ENCODE measurements around the gene ALG12. TPM values are rescaled to one million over a fixed set of nuclear protein-coding genes. Genes with fewer than 3 reads are reported as not detected.

Gene ALG12
- total RNA-seq, 2 donors from 2014 or later, result 13.7 to 15.4 TPM

- Mint-ChIP-seq H3K27ac (no peak overlapping the region), H3K36me3 (ENCODE audit: low read depth) (no peaks in the 10 kb centered on the region), H3K4me1 (peaks cover 5% of the 10 kb centered on the region), H3K27me3 (no peaks in the 10 kb centered on the region), H3K4me3 (no peak overlapping the region)
- no peak for DNase-seq
- no peaks in the 10 kb centered on the region for H3K9me3 ChIP-seq (ENCODE audit: control insufficient read depth, low read length, poor library complexity, severe bottlenecking)
- ATAC-seq, result no peak
Observed at GRCh38 chr22:49954354-49954753, 36.1 kb upstream of the ALG12 start.

GRCh38 chr22:49953680-49954344, 35.6 kb upstream of the ALG12 start:
- H3K4me1 Mint-ChIP-seq, result peaks cover under 1% of the 10 kb centered on the region
- H3K36me3 Mint-ChIP-seq (ENCODE audit: low read depth), result no peaks in the 10 kb centered on the region
- ATAC-seq (no peak), DNase-seq (no peak)
- no peaks in the 10 kb centered on the region for H3K9me3 ChIP-seq (ENCODE audit: control insufficient read depth, low read length, poor library complexity, severe bottlenecking)
- H3K27ac Mint-ChIP-seq, result no peak overlapping the region
- no peaks in the 10 kb centered on the region for H3K27me3 Mint-ChIP-seq
- no peak overlapping the region for H3K4me3 Mint-ChIP-seq

- DNase-seq (no peak), ATAC-seq (no peak)
- Mint-ChIP-seq H3K27me3 (no peaks in the 10 kb centered on the region), H3K4me1 (no peaks in the 10 kb centered on the region), H3K27ac (no peak overlapping the region), H3K36me3 (ENCODE audit: low read depth) (no peaks in the 10 kb centered on the region), H3K4me3 (no peak overlapping the region)
- H3K9me3 ChIP-seq (ENCODE audit: control insufficient read depth, low read length, poor library complexity, severe bottlenecking), result no peaks in the 10 kb centered on the region
Observed at GRCh38 chr22:49953027-49953679, 34.9 kb upstream of the ALG12 start.

- no peaks in the 10 kb centered on the region for H3K4me1 Mint-ChIP-seq
- H3K36me3 Mint-ChIP-seq (ENCODE audit: low read depth), result no peaks in the 10 kb centered on the region
- DNase-seq (no peak), ATAC-seq (no peak)
- H3K27me3 Mint-ChIP-seq, result no peaks in the 10 kb centered on the region
- no peaks in the 10 kb centered on the region for H3K9me3 ChIP-seq (ENCODE audit: control insufficient read depth, low read length, poor library complexity, severe bottlenecking)
- no peak overlapping the region for H3K4me3 Mint-ChIP-seq
- no peak overlapping the region for H3K27ac Mint-ChIP-seq
Observed at GRCh38 chr22:49951986-49952896, 34.0 kb upstream of the ALG12 start.

- no peaks in the 10 kb centered on the region for H3K4me1 Mint-ChIP-seq
- no peaks in the 10 kb centered on the region for H3K9me3 ChIP-seq (ENCODE audit: control insufficient read depth, low read length, poor library complexity, severe bottlenecking)
- no peak for ATAC-seq
Observed at GRCh38 chr22:49951678-49951985, 33.4 kb upstream of the ALG12 start.

GRCh38 chr22:49951000-49951677, 32.9 kb upstream of the ALG12 start:
- H3K4me1 Mint-ChIP-seq, result no peaks in the 10 kb centered on the region
- no peak overlapping the region for H3K27ac Mint-ChIP-seq
- DNase-seq, result no peak
- H3K36me3 Mint-ChIP-seq (ENCODE audit: low read depth), result no peaks in the 10 kb centered on the region
- no peak for ATAC-seq
- H3K9me3 ChIP-seq (ENCODE audit: control insufficient read depth, low read length, poor library complexity, severe bottlenecking), result no peaks in the 10 kb centered on the region
- no peaks in the 10 kb centered on the region for H3K27me3 Mint-ChIP-seq
- H3K4me3 Mint-ChIP-seq, result no peak overlapping the region

More at GRCh38 chr22:49951678-49951985, 33.4 kb upstream of the ALG12 start:
- H3K4me3 Mint-ChIP-seq, result no peak overlapping the region
- H3K36me3 Mint-ChIP-seq (ENCODE audit: low read depth), result no peaks in the 10 kb centered on the region
- no peak for DNase-seq
- no peak overlapping the region for H3K27ac Mint-ChIP-seq
- no peaks in the 10 kb centered on the region for H3K27me3 Mint-ChIP-seq

- H3K27ac Mint-ChIP-seq, result no peak overlapping the region
- H3K36me3 Mint-ChIP-seq (ENCODE audit: low read depth), result no peaks in the 10 kb centered on the region
- no peaks in the 10 kb centered on the region for H3K9me3 ChIP-seq (ENCODE audit: control insufficient read depth, low read length, poor library complexity, severe bottlenecking)
- ATAC-seq, result no peak
- H3K4me1 Mint-ChIP-seq, result peaks cover 4% of the 10 kb centered on the region
- DNase-seq, result no peak
- no peak overlapping the region for H3K4me3 Mint-ChIP-seq
- H3K27me3 Mint-ChIP-seq, result no peaks in the 10 kb centered on the region
Observed at GRCh38 chr22:49950396-49950994, 32.3 kb upstream of the ALG12 start.

GRCh38 chr22:49949914-49950292, 31.7 kb upstream of the ALG12 start:
- no peak overlapping the region for H3K27ac Mint-ChIP-seq
- H3K4me3 Mint-ChIP-seq, result no peak overlapping the region
- no peaks in the 10 kb centered on the region for H3K27me3 Mint-ChIP-seq
- ATAC-seq (no peak), DNase-seq (no peak)
- H3K36me3 Mint-ChIP-seq (ENCODE audit: low read depth), result no peaks in the 10 kb centered on the region
- peaks cover 4% of the 10 kb centered on the region for H3K4me1 Mint-ChIP-seq
- no peaks in the 10 kb centered on the region for H3K9me3 ChIP-seq (ENCODE audit: control insufficient read depth, low read length, poor library complexity, severe bottlenecking)

GRCh38 chr22:49948958-49949913, 31.0 kb upstream of the ALG12 start:
- DNase-seq (no peak), ATAC-seq (no peak)
- no peaks in the 10 kb centered on the region for H3K27me3 Mint-ChIP-seq
- no peaks in the 10 kb centered on the region for H3K36me3 Mint-ChIP-seq (ENCODE audit: low read depth)
- no peak overlapping the region for H3K27ac Mint-ChIP-seq
- H3K4me1 Mint-ChIP-seq, result peaks cover 4% of the 10 kb centered on the region
- H3K4me3 Mint-ChIP-seq, result no peak overlapping the region
- no peaks in the 10 kb centered on the region for H3K9me3 ChIP-seq (ENCODE audit: control insufficient read depth, low read length, poor library complexity, severe bottlenecking)

- no peak for ATAC-seq
- Mint-ChIP-seq H3K4me3 (no peak overlapping the region), H3K27ac (no peak overlapping the region), H3K36me3 (ENCODE audit: low read depth) (no peaks in the 10 kb centered on the region), H3K27me3 (no peaks in the 10 kb centered on the region), H3K4me1 (peaks cover 4% of the 10 kb centered on the region)
- no peaks in the 10 kb centered on the region for H3K9me3 ChIP-seq (ENCODE audit: control insufficient read depth, low read length, poor library complexity, severe bottlenecking)
- no peak for DNase-seq
Observed at GRCh38 chr22:49948116-49948957, 30.1 kb upstream of the ALG12 start.

GRCh38 chr22:49947296-49947622, 29.0 kb upstream of the ALG12 start:
- Mint-ChIP-seq H3K27ac (no peak overlapping the region), H3K36me3 (ENCODE audit: low read depth) (no peaks in the 10 kb centered on the region), H3K4me3 (no peak overlapping the region), H3K27me3 (no peaks in the 10 kb centered on the region), H3K4me1 (peaks cover 4% of the 10 kb centered on the region)
- H3K9me3 ChIP-seq (ENCODE audit: control insufficient read depth, low read length, poor library complexity, severe bottlenecking), result no peaks in the 10 kb centered on the region
- DNase-seq (no peak), ATAC-seq (no peak)

Data from T-helper 17 cell (primary cell).